ENCODE data around the gene CYTH3. TPM values are rescaled to one million over a fixed set of nuclear protein-coding genes. Genes with fewer than 3 reads are reported as not detected.

Gene CYTH3
- total and polyA plus RNA-seq, 2 donors (not counting 1 experiment from before 2014, with no cell fraction given), result 39.1 to 73.3 TPM

- Histone ChIP-seq H4K20me1 (ENCODE audit: control insufficient read depth, extremely low read depth, insufficient read depth, low read length) (no peaks in the 10 kb centered on the region), H3K9ac (ENCODE audit: insufficient read depth, low read length) (no peak overlapping the region), H3K4me2 (ENCODE audit: extremely low read depth, insufficient read depth, low read length) (no peak overlapping the region), H3K4me1 (ENCODE audit: control insufficient read depth, extremely low read depth, insufficient read depth, low read length) (peaks cover 4% of the 10 kb centered on the region), H3K4me3 (replicated peaks in 1 of 4; ENCODE audit: control extremely low read depth in 1 of 4, insufficient read depth in 1 of 4, low read depth in 3 of 4, low read length in 4 of 4) (no peak overlapping the region), H3K27me3 (ENCODE audit: control insufficient read depth, insufficient read depth, low read length) (no peaks in the 10 kb centered on the region), H3K27ac (ENCODE audit: insufficient read depth, low read length) (no peak overlapping the region), H3K36me3 (ENCODE audit: control insufficient read depth, insufficient read depth, low read length) (peaks cover 26% of the 10 kb centered on the region), H2AFZ (ENCODE audit: low read length) (no peak overlapping the region), H3K79me2 (ENCODE audit: control insufficient read depth, insufficient read depth, low read length) (no peaks in the 10 kb centered on the region), H3K9me3 (ENCODE audit: control insufficient read depth, insufficient read depth, low read depth, low read length) (no peaks in the 10 kb centered on the region)
- peak in 1 of 2 donors; percentile 8 for DNase-seq (ENCODE audit: low read depth in 2 of 2)
- TF ChIP-seq CTCF (conservative IDR thresholded peaks at IDR 0.05 in 1 of 2, IDR thresholded peaks at IDR 0.05 in 1 of 2; ENCODE audit: low read depth in 1 of 2, low read length in 2 of 2) (no peak), EZH2 (IDR thresholded peaks at IDR 0.05; ENCODE audit: low read length, missing control alignments) (no peak)
These were observed 100.1 kb downstream of the CYTH3 start for GRCh38 chr7:6172224-6172909.

GRCh38 chr7:6171532-6172223, 100.7 kb downstream of the CYTH3 start:
- Histone ChIP-seq H3K4me1 (ENCODE audit: control insufficient read depth, extremely low read depth, insufficient read depth, low read length) (peaks cover 5% of the 10 kb centered on the region), H3K9ac (ENCODE audit: insufficient read depth, low read length) (no peak overlapping the region), H3K36me3 (ENCODE audit: control insufficient read depth, insufficient read depth, low read length) (peaks cover 26% of the 10 kb centered on the region), H2AFZ (ENCODE audit: low read length) (no peak overlapping the region), H3K9me3 (ENCODE audit: control insufficient read depth, insufficient read depth, low read depth, low read length) (no peaks in the 10 kb centered on the region), H3K79me2 (ENCODE audit: control insufficient read depth, insufficient read depth, low read length) (no peaks in the 10 kb centered on the region), H4K20me1 (ENCODE audit: control insufficient read depth, extremely low read depth, insufficient read depth, low read length) (no peaks in the 10 kb centered on the region), H3K27me3 (ENCODE audit: control insufficient read depth, insufficient read depth, low read length) (no peaks in the 10 kb centered on the region), H3K4me2 (ENCODE audit: extremely low read depth, insufficient read depth, low read length) (no peak overlapping the region), H3K27ac (ENCODE audit: insufficient read depth, low read length) (no peak overlapping the region), H3K4me3 (replicated peaks in 1 of 4; ENCODE audit: control extremely low read depth in 1 of 4, insufficient read depth in 1 of 4, low read depth in 3 of 4, low read length in 4 of 4) (no peak overlapping the region)
- DNase-seq (ENCODE audit: low read depth in 2 of 2), result no peak
- no peak for TF ChIP-seq CTCF (conservative IDR thresholded peaks at IDR 0.05 in 1 of 2, IDR thresholded peaks at IDR 0.05 in 1 of 2; ENCODE audit: low read depth in 1 of 2, low read length in 2 of 2)
- TF ChIP-seq EZH2 (IDR thresholded peaks at IDR 0.05; ENCODE audit: low read length, missing control alignments), result no peak

GRCh38 chr7:6170571-6171531, 101.6 kb downstream of the CYTH3 start:
- H3K9ac ChIP-seq (ENCODE audit: insufficient read depth, low read length), result no peak overlapping the region
- peaks cover 26% of the 10 kb centered on the region for H3K36me3 ChIP-seq (ENCODE audit: control insufficient read depth, insufficient read depth, low read length)
- no peak overlapping the region for H3K4me3 ChIP-seq (replicated peaks in 1 of 4; ENCODE audit: control extremely low read depth in 1 of 4, insufficient read depth in 1 of 4, low read depth in 3 of 4, low read length in 4 of 4)
- H3K79me2 ChIP-seq (ENCODE audit: control insufficient read depth, insufficient read depth, low read length), result no peaks in the 10 kb centered on the region
- no peak for DNase-seq (ENCODE audit: low read depth in 2 of 2)
- no peaks in the 10 kb centered on the region for H3K9me3 ChIP-seq (ENCODE audit: control insufficient read depth, insufficient read depth, low read depth, low read length)
- no peak overlapping the region for H3K4me2 ChIP-seq (ENCODE audit: extremely low read depth, insufficient read depth, low read length)
- H3K4me1 ChIP-seq (ENCODE audit: control insufficient read depth, extremely low read depth, insufficient read depth, low read length), result peaks cover 4% of the 10 kb centered on the region
- no peak overlapping the region for H2AFZ ChIP-seq (ENCODE audit: low read length)
- H4K20me1 ChIP-seq (ENCODE audit: control insufficient read depth, extremely low read depth, insufficient read depth, low read length), result no peaks in the 10 kb centered on the region
- no peaks in the 10 kb centered on the region for H3K27me3 ChIP-seq (ENCODE audit: control insufficient read depth, insufficient read depth, low read length)
- TF ChIP-seq CTCF (conservative IDR thresholded peaks at IDR 0.05 in 1 of 2, IDR thresholded peaks at IDR 0.05 in 1 of 2; ENCODE audit: low read depth in 1 of 2, low read length in 2 of 2), result no peak
- no peak for TF ChIP-seq EZH2 (IDR thresholded peaks at IDR 0.05; ENCODE audit: low read length, missing control alignments)
- H3K27ac ChIP-seq (ENCODE audit: insufficient read depth, low read length), result no peak overlapping the region

Measured in fibroblast of lung (primary cell).